HG03139 (cell line): Measurements from ENCODE around the gene SLC4A5.

Source experiments
- ATAC-seq: cut with Tn5 transposase; IDR thresholded peaks from one replicate; pipeline ENCODE4 v1.9.1; 2021; ENCODE audit not compliant: unreplicated experiment

Gene SLC4A5

GRCh38 chr2:74343316-74343715, at the start of gene SLC4A5:
TSS of gene SLC4A5 (minus strand) at chr2:74343416. CDS start at chr2:74315023, 28,393 bp downstream.
- no peak for ATAC-seq

GRCh38 chr2:74392449-74392743, 49.2 kb upstream of the SLC4A5 start:
- ATAC-seq, result no peak

- ATAC-seq, result no peak
Observed at GRCh38 chr2:74391580-74392448, 48.6 kb upstream of the SLC4A5 start.

- ATAC-seq, result no peak
Observed at GRCh38 chr2:74391209-74391579, 48.0 kb upstream of the SLC4A5 start.

GRCh38 chr2:74390606-74391005, 47.4 kb upstream of the SLC4A5 start:
- ATAC-seq, result no peak

GRCh38 chr2:74387346-74387745, 44.1 kb upstream of the SLC4A5 start:
- ATAC-seq, result no peak

GRCh38 chr2:74385396-74385795, 42.2 kb upstream of the SLC4A5 start:
- ATAC-seq, result no peak

- ATAC-seq, result no peak
Observed at GRCh38 chr2:74384051-74384450, 40.8 kb upstream of the SLC4A5 start.

- no peak for ATAC-seq
Observed at GRCh38 chr2:74383254-74383653, 40.0 kb upstream of the SLC4A5 start.

- ATAC-seq, result no peak
Observed at GRCh38 chr2:74381751-74382150, 38.5 kb upstream of the SLC4A5 start.

- no peak for ATAC-seq
Observed at GRCh38 chr2:74379851-74380789, 36.9 kb upstream of the SLC4A5 start, which contains the start of gene DCTN1. TSS of gene DCTN1 (minus strand) at chr2:74380311. CDS start at chr2:74380037, 274 bp downstream.

- ATAC-seq, result no peak
Observed at GRCh38 chr2:74378007-74378406, 34.8 kb upstream of the SLC4A5 start.

- no peak for ATAC-seq
Observed at GRCh38 chr2:74375838-74376237, 32.6 kb upstream of the SLC4A5 start.

- no peak for ATAC-seq
Observed at GRCh38 chr2:74374509-74375205, 31.4 kb upstream of the SLC4A5 start.

- ATAC-seq, result no peak
Observed at GRCh38 chr2:74373985-74374384, 30.8 kb upstream of the SLC4A5 start.

GRCh38 chr2:74373221-74373676, 30.0 kb upstream of the SLC4A5 start:
- ATAC-seq, result no peak

- no peak for ATAC-seq
Observed at GRCh38 chr2:74372674-74373073, 29.5 kb upstream of the SLC4A5 start.

GRCh38 chr2:74371421-74371820, 28.2 kb upstream of the SLC4A5 start:
- ATAC-seq, result no peak

GRCh38 chr2:74369976-74370375, 26.8 kb upstream of the SLC4A5 start:
- no peak for ATAC-seq

- ATAC-seq, result no peak
Observed at GRCh38 chr2:74368499-74368898, 25.3 kb upstream of the SLC4A5 start.

- no peak for ATAC-seq
Observed at GRCh38 chr2:74367789-74368188, 24.6 kb upstream of the SLC4A5 start.
